HepG2 (cell line): ENCODE data around the gene CCNL1. TPM values are rescaled to one million over a fixed set of nuclear protein-coding genes. Genes with fewer than 3 reads are reported as not detected.

Experiments
- AKAP8 ChIP-seq: sonication (generic); formaldehyde crosslinking; IDR thresholded peaks from 2 replicates; pipeline ENCODE4 v1.5.1; 2020; ENCODE audit warnings: mild to moderate bottlenecking, missing genetic modification reagents
- CBX5 ChIP-seq: sonication (generic); formaldehyde crosslinking; IDR thresholded peaks from 2 replicates; pipeline ENCODE4 v1.4.0; 2020; ENCODE audit warnings: missing genetic modification reagents, borderline replicate concordance
- DR1 ChIP-seq: sonication (generic); formaldehyde crosslinking; IDR thresholded peaks from 2 replicates; pipeline ENCODE4 v1.8.0; 2021; ENCODE audit warnings: mild to moderate bottlenecking, missing genetic modification reagents, inconsistent platforms
- GATA4 ChIP-seq: sonication (generic); IDR thresholded peaks from 2 replicates; pipeline ENCODE4 v1.6.1; 2016; ENCODE audit warnings: antibody characterized with exemption, low read depth, borderline replicate concordance
- HHEX ChIP-seq: IDR thresholded peaks from 2 replicates; pipeline ENCODE4 v1.6.1; 2016; ENCODE audit warnings: control low read depth
- HMGXB4 ChIP-seq, 2 experiments: sonication (generic) in 1 of 2; formaldehyde crosslinking in 1 of 2; IDR thresholded peaks; 2 replicates each; pipeline versions ENCODE4 v1.4.0 to v1.6.1; 2018 to 2020; ENCODE audit warnings: missing genetic modification reagents in 2 of 2, borderline replicate concordance in 1 of 2, low read depth in 1 of 2, mild to moderate bottlenecking in 1 of 2, missing biosample characterization in 1 of 2
- MBD4 ChIP-seq: IDR thresholded peaks from 2 replicates; pipeline ENCODE4 v1.6.1; 2012; ENCODE audit warnings: low read length, inconsistent platforms, borderline replicate concordance
- MYNN ChIP-seq: sonication (generic); formaldehyde crosslinking; IDR thresholded peaks from 2 replicates; pipeline ENCODE4 v1.4.0; 2020; ENCODE audit warnings: mild to moderate bottlenecking, low read depth, missing genetic modification reagents
- POLR2AphosphoS2 ChIP-seq: IDR thresholded peaks from 2 replicates; pipeline ENCODE4 v1.6.1; 2011; ENCODE audit warnings: low read depth, low read length, improper control_type of control experiment
- REXO4 ChIP-seq: sonication (generic); formaldehyde crosslinking; IDR thresholded peaks from 2 replicates; pipeline ENCODE4 v1.8.0; 2022; ENCODE audit warnings: missing genetic modification reagents, mild to moderate bottlenecking, borderline replicate concordance
- SIX4 ChIP-seq: sonication (generic); formaldehyde crosslinking; IDR thresholded peaks from 2 replicates; pipeline ENCODE4 v1.4.0; 2020; ENCODE audit warnings: missing genetic modification reagents
- TARDBP ChIP-seq: sonication (generic); formaldehyde crosslinking; IDR thresholded peaks from 2 replicates; pipeline ENCODE4 v1.8.0; 2022; ENCODE audit warnings: mild to moderate bottlenecking, missing genetic modification reagents
- TBL1XR1 ChIP-seq: fragments of 150-350 bp; IDR thresholded peaks from 2 replicates; pipeline ENCODE4 v1.6.1; 2014; ENCODE audit warnings: borderline replicate concordance, low read length; ENCODE audit not compliant: partially characterized antibody
- TIGD3 ChIP-seq: sonication (generic); formaldehyde crosslinking; IDR thresholded peaks from 2 replicates; pipeline ENCODE4 v1.5.1; 2020; ENCODE audit warnings: mild to moderate bottlenecking, missing genetic modification reagents, borderline replicate concordance
- YY1 ChIP-seq: IDR thresholded peaks from 2 replicates; pipeline ENCODE4 v1.6.1; 2011; ENCODE audit warnings: low read length, low read depth, moderate library complexity, mild to moderate bottlenecking; ENCODE audit not compliant: insufficient read depth, insufficient replicate concordance
- ZFX ChIP-seq: sonication (generic); formaldehyde crosslinking; IDR thresholded peaks from 2 replicates; pipeline ENCODE4 v1.4.0; 2020; ENCODE audit warnings: mild to moderate bottlenecking, low read depth, missing genetic modification reagents, moderate library complexity
- ZKSCAN1 ChIP-seq: fragments of 150-350 bp; IDR thresholded peaks from 2 replicates; pipeline ENCODE4 v1.6.1; 2014; ENCODE audit warnings: low read length
- ZNF253 ChIP-seq: sonication (generic); formaldehyde crosslinking; IDR thresholded peaks from 2 replicates; pipeline ENCODE4 v1.8.0; 2022; ENCODE audit warnings: mild to moderate bottlenecking, missing genetic modification reagents, borderline replicate concordance
- ZNF432 ChIP-seq: sonication (generic); formaldehyde crosslinking; IDR thresholded peaks from 2 replicates; pipeline ENCODE4 v1.5.0; 2020; ENCODE audit warnings: missing genetic modification reagents, mild to moderate bottlenecking, borderline replicate concordance
- ZNF552 ChIP-seq: sonication (generic); formaldehyde crosslinking; IDR thresholded peaks from 2 replicates; pipeline ENCODE4 v1.9.0; 2022; ENCODE audit warnings: missing genetic modification reagents, mild to moderate bottlenecking, borderline replicate concordance
- ZNF775 ChIP-seq: sonication (generic); formaldehyde crosslinking; IDR thresholded peaks from 2 replicates; pipeline ENCODE4 v1.4.0; 2020; ENCODE audit warnings: missing genetic modification reagents, mild to moderate bottlenecking, moderate library complexity, borderline replicate concordance
- ZNF776 ChIP-seq: sonication (generic); formaldehyde crosslinking; IDR thresholded peaks from 2 replicates; pipeline ENCODE4 v1.4.0; 2020; ENCODE audit warnings: mild to moderate bottlenecking, missing genetic modification reagents
- ZNF790 ChIP-seq: sonication (generic); formaldehyde crosslinking; IDR thresholded peaks from 2 replicates; pipeline ENCODE4 v1.8.0; 2022; ENCODE audit warnings: missing genetic modification reagents, mild to moderate bottlenecking, borderline replicate concordance
- ZZZ3 ChIP-seq: sonication (generic); formaldehyde crosslinking; IDR thresholded peaks from 2 replicates; pipeline ENCODE4 v1.4.0; 2020; ENCODE audit warnings: missing genetic modification reagents, mild to moderate bottlenecking, borderline replicate concordance
- polyA plus RNA-seq, 8 experiments: library from polyadenylated mRNA; depleted of rRNA in 3 of 8; stranded (reverse) in 7 of 8; unstranded in 1 of 8; fragments of >200 nt; fragmentation: Illumina TruSeq in 4 of 8; extraction: Trizol in 4 of 8; gene quantifications; 2 replicates each; pipeline versions ENCODE4 v1.2.1 to v1.2.3, GENCODE V29; 2011 to 2016; ENCODE audit warnings: low read depth in 4 of 8, missing spikeins in 1 of 8, mixed read lengths in 1 of 8; ENCODE audit not compliant: insufficient read depth in 1 of 8
- total RNA-seq, 5 experiments: library from RNA; depleted of rRNA; stranded (reverse); fragments of >200 nt; fragmentation: Illumina TruSeq; extraction: Trizol; gene quantifications; 2 replicates each; pipeline ENCODE4 v1.2.3, GENCODE V29; 2016; ENCODE audit warnings: low read depth in 1 of 5
- TF ChIP-seq, protein P1 (sequence below): sonication (generic); formaldehyde crosslinking; IDR thresholded peaks from 2 replicates; pipeline ENCODE4 v1.5.1; 2020; ENCODE audit warnings: missing genetic modification reagents, mild to moderate bottlenecking, borderline replicate concordance

Gene CCNL1
- total and polyA plus RNA-seq, 2 of the 13 experiments (the other 11 are each of a cell fraction or from before 2014, with no cell fraction given), result 151 to 303 TPM

DNA sequence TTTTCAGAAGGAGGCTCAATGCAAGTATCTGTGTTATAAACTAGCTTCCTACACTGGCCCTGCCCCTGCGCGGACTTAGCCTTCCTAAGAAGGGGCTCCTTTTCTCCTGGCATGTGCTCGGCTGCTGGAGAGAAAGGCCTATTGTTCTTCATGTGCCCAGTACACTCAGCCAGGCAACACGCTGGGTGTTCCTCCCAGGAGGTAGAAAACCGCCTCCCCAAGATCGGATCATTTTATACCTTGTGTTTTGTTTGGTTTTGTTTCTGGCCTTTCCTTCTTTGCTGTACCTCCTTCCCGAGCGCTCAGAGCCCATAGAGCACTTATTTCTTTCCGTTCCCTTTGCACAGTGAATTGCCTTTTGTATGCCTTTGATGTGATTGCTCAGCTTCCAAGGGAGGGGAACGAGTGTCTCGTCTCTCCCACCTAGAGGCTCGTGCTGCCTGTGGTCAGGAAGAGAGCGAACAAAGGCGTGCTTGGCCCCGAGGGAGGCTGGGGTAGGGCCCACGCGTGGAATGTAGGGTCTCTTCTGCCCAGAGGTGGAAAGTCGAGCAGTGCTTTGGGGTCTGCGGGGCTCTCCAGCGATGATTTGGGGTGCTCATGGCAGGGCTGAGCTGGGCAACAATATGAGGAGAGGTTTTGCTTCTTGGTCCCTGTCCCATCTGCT lies 30.0 kb downstream of the CCNL1 start (continued):
- TF ChIP-seq ZNF790 (CRISPR knock-in tag), result no peak
- TF ChIP-seq ZZZ3, result no peak
- TF ChIP-seq ZFX (CRISPR knock-in tag), result peak; percentile 35; the same call in 1 of the 2 replicates
- no peak for TF ChIP-seq AKAP8 (CRISPR knock-in tag)
- no peak for TF ChIP-seq MYNN (CRISPR knock-in tag)
- TF ChIP-seq ZNF552 (CRISPR knock-in tag), result peak; percentile 62; the same call in 1 of the 2 replicates
- no peak for TF ChIP-seq SIX4
- no peak for TF ChIP-seq ZKSCAN1
- no peak for TF ChIP-seq YY1
- no peak for TF ChIP-seq ZNF432 (CRISPR knock-in tag)
- TF ChIP-seq REXO4 (CRISPR knock-in tag), result no peak
- no peak for TF ChIP-seq CBX5 (CRISPR knock-in tag)
- peak; percentile 7; the same call in 1 of the 2 replicates for TF ChIP-seq DR1 (CRISPR knock-in tag)
- TF ChIP-seq, protein P1, sequence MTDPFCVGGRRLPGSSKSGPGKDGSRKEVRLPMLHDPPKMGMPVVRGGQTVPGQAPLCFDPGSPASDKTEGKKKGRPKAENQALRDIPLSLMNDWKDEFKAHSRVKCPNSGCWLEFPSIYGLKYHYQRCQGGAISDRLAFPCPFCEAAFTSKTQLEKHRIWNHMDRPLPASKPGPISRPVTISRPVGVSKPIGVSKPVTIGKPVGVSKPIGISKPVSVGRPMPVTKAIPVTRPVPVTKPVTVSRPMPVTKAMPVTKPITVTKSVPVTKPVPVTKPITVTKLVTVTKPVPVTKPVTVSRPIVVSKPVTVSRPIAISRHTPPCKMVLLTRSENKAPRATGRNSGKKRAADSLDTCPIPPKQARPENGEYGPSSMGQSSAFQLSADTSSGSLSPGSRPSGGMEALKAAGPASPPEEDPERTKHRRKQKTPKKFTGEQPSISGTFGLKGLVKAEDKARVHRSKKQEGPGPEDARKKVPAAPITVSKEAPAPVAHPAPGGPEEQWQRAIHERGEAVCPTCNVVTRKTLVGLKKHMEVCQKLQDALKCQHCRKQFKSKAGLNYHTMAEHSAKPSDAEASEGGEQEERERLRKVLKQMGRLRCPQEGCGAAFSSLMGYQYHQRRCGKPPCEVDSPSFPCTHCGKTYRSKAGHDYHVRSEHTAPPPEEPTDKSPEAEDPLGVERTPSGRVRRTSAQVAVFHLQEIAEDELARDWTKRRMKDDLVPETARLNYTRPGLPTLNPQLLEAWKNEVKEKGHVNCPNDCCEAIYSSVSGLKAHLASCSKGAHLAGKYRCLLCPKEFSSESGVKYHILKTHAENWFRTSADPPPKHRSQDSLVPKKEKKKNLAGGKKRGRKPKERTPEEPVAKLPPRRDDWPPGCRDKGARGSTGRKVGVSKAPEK (CRISPR knock-in tag), result peak; percentile 86
- TF ChIP-seq GATA4, result no peak
- TF ChIP-seq HHEX (CRISPR knock-in tag), result no peak
- TF ChIP-seq MBD4, result no peak
- peak; percentile 54; the same call in 1 of the 2 replicates for TF ChIP-seq ZNF776 (CRISPR knock-in tag)
- TF ChIP-seq TIGD3 (CRISPR knock-in tag), result no peak
- no peak for TF ChIP-seq POLR2AphosphoS2
- no peak for TF ChIP-seq ZNF253 (CRISPR knock-in tag)
- TF ChIP-seq HMGXB4 (CRISPR knock-in tag; IDR thresholded peaks at IDR 0.05; ENCODE audit: borderline replicate concordance in 1 of 2, low read depth in 1 of 2), result peak in 1 of 2 experiments; percentile 27; a peak in 1 of 4 replicates
- peak; percentile 61; the same call in 1 of the 2 replicates for TF ChIP-seq TARDBP
- no peak for TF ChIP-seq ZNF775 (CRISPR knock-in tag)
- no peak for TF ChIP-seq TBL1XR1
